Spinal cord (tissue), 10 donors: ENCODE measurements around the gene POT1. TPM values are rescaled to one million over a fixed set of nuclear protein-coding genes. Genes with fewer than 3 reads are reported as not detected.
A peak's percentile ranks its signal among the peaks of the same experiment; 100 is the strongest.
"Not testable (repeated sequence)": the region's sequence is repeated elsewhere in the genome, so short reads cannot be mapped to it uniquely, and the experiment has no call there.

Experiments used
- DNase-seq, 6 donors: peaks; one replicate each; pipeline versions ENCODE4 v3.0.0 to v3.0.0-alpha.2; 2013 to 2015; ENCODE audit warnings: low spot score in 6 of 6, low read depth in 4 of 6
- H3K27ac ChIP-seq: one replicate; pipeline ENCODE4 v1.5.1; 2013; ENCODE audit warnings: low read depth, low read length, control low read depth
- H3K27me3 ChIP-seq: one replicate; pipeline ENCODE4 v1.6.1; 2013; ENCODE audit warnings: low read length; ENCODE audit not compliant: control insufficient read depth, insufficient read depth
- H3K36me3 ChIP-seq: one replicate; pipeline ENCODE4 v1.6.1; 2013; ENCODE audit warnings: low read length; ENCODE audit not compliant: control insufficient read depth, insufficient read depth
- H3K4me1 ChIP-seq: one replicate; pipeline ENCODE4 v1.6.1; 2013; ENCODE audit warnings: low read length; ENCODE audit not compliant: control insufficient read depth, insufficient read depth
- H3K4me3 ChIP-seq: one replicate; pipeline ENCODE4 v1.5.1; 2013; ENCODE audit warnings: low read depth, low read length, control low read depth
- H3K9me3 ChIP-seq: one replicate; pipeline ENCODE4 v1.6.1; 2013; ENCODE audit warnings: low read length; ENCODE audit not compliant: control insufficient read depth, insufficient read depth
- WGBS: methylation state at CpG from one replicate; pipeline ENCODE4 v1.1.5; 2013; ENCODE audit warnings: missing lambda C conversion rate; ENCODE audit not compliant: insufficient coverage; 5-methylcytosine and 5-hydroxymethylcytosine counted together
- long read RNA-seq, 4 donors: transcript quantifications; one replicate each; lab custom pipeline, GENCODE V29; 2026
- polyA plus RNA-seq, 2 donors: library from polyadenylated mRNA; unstranded; fragments of 120-200 nt; gene quantifications; one replicate each; pipeline ENCODE4 v1.2.1, GENCODE V29; 2013; ENCODE audit not compliant: insufficient read length in 2 of 2
- total RNA-seq, 2 donors: library from RNA; depleted of rRNA in 1 of 2; stranded (reverse); fragments of 120-200 nt in 1 of 2; fragments of >200 nt in 1 of 2; gene quantifications; one replicate each; pipeline versions ENCODE4 v1.2.3 to v1.2.4, GENCODE V29; 2013 to 2014
- donor health status: healthy.

POT1 gene, protein sequence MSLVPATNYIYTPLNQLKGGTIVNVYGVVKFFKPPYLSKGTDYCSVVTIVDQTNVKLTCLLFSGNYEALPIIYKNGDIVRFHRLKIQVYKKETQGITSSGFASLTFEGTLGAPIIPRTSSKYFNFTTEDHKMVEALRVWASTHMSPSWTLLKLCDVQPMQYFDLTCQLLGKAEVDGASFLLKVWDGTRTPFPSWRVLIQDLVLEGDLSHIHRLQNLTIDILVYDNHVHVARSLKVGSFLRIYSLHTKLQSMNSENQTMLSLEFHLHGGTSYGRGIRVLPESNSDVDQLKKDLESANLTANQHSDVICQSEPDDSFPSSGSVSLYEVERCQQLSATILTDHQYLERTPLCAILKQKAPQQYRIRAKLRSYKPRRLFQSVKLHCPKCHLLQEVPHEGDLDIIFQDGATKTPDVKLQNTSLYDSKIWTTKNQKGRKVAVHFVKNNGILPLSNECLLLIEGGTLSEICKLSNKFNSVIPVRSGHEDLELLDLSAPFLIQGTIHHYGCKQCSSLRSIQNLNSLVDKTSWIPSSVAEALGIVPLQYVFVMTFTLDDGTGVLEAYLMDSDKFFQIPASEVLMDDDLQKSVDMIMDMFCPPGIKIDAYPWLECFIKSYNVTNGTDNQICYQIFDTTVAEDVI
- total RNA-seq (100 to 1,000 TPM in 1 of 2 donors, 10 to 100 TPM in 1; 46.5 to 103 TPM), polyA plus RNA-seq (10 to 100 TPM; 22.7 to 32.5 TPM)
- long read RNA-seq, donor 1, full-length matches to known transcripts: 2 of 2 reads
- long read RNA-seq, donor 1, partial matches to known transcripts: 0 of 2 reads
- long read RNA-seq, donor 1, other reads (novel, unspliced or antisense): 0 of 2 reads
- long read RNA-seq, donor 2: 0 reads
- long read RNA-seq, donor 3, partial matches to known transcripts: 0 of 1 reads
- long read RNA-seq, donor 3, other reads (novel, unspliced or antisense): 0 of 1 reads
- long read RNA-seq, donor 4, full-length matches to known transcripts: 4 of 4 reads
- long read RNA-seq, donor 4, partial matches to known transcripts: 0 of 4 reads
- long read RNA-seq, donor 4, other reads (novel, unspliced or antisense): 0 of 4 reads

DNA sequence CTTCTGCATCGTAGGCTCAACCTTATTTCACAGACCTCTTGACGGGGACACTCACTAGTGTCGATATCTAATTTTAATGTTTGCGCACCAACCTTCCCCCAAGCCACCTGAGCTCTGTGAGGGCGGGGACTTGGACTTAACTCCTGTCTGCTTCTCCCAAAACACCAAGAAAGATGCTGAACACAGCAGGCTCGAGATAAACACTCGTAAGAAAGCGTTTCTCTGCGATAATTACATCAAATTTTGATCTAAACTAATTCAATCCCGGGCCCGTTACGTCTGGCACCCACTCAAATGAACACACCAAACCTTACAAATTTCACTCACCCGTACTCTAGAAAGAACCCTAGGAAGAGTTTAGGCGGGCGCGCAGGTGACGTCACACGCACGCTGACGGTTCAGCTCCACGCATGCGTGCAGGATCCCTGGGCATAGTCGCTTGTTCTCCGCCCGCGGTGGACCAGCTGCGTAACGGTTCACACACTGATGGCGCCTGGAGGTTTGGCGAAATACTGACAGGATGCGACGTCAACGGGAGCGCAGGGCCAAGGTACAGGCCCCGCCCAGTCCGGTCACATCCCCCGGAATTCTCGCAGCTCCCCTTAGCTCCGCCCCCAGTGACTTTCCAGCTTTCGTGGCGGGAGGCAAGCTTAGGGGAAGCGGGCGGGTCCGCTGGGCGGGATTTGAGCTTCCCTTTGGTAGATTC is at the start of gene POT1:
Gene POT1 (minus strand): TSS at position 359 of the 706 bp plus-strand sequence. CDS start 32,652 bp downstream, outside the sequence.
- WGBS: under 1% methylated on average over 41 of the region's 45 CpGs
- Histone ChIP-seq H3K4me1 (no peaks in the 10 kb centered on the region), H3K27me3 (no peaks in the 10 kb centered on the region), H3K9me3 (no peaks in the 10 kb centered on the region), H3K36me3 (no peaks in the 10 kb centered on the region), H3K4me3 (peak within 1 kb of the TSS; percentile 76), H3K27ac (peak within 1 kb of the TSS; percentile 69)
- DNase-seq: peak; percentile 97 to 100 (median 98)

DNA sequence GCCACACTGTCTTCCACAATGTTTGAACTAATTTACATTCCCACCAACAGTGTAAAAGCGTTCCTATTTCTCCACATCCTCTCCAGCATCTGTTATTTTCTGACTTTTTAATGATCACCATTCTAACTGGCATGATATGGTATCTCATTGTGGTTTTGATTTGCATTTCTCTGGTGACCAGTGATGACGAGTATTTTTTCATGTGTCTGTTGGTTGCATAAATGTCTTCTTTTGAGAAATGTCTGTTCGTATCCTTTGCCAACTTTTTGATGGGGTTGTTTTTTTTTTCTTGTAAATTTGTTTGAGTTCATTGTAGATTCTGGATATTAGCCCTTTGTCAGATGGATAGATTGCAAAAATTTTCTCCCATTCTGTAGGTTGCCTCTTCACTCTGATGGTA is 45.5 kb upstream of the POT1 start:
- H3K27me3 ChIP-seq, H3K36me3 ChIP-seq, H3K9me3 ChIP-seq, H3K4me3 ChIP-seq, H3K4me1 ChIP-seq, H3K27ac ChIP-seq, DNase-seq: not testable (repeated sequence)
- whole genome bisulfite sequencing: no CpG with 5 or more reads among the region's 3 CpGs

DNA sequence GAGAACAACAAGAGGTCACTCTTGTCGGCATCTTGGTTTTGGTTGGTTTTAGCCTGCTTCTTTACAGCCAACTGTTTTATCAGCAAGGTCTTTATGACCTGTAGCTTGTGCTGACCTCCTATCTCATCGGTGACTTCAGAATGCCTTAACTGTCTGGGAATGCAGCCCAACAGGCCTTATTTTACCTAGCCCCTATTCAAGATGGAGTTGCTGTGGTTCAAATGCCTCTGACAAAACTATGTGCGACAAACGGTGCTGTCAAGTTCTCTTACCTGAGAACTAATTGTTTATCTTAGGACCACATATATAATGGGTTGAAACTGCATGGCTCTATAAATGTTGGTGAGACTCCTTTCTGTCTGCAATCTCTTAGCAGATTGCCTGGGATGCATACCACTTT is 35.9 kb upstream of the POT1 start:
- no peak overlapping the region for H3K27ac ChIP-seq
- WGBS: 81% methylated on average over 2 of the region's 4 CpGs
- H3K4me3 ChIP-seq: no peak overlapping the region
- no peaks in the 10 kb centered on the region for H3K4me1 ChIP-seq
- H3K27me3 ChIP-seq: no peaks in the 10 kb centered on the region
- H3K9me3 ChIP-seq: no peaks in the 10 kb centered on the region
- DNase-seq: no peak
- H3K36me3 ChIP-seq: no peaks in the 10 kb centered on the region

DNA sequence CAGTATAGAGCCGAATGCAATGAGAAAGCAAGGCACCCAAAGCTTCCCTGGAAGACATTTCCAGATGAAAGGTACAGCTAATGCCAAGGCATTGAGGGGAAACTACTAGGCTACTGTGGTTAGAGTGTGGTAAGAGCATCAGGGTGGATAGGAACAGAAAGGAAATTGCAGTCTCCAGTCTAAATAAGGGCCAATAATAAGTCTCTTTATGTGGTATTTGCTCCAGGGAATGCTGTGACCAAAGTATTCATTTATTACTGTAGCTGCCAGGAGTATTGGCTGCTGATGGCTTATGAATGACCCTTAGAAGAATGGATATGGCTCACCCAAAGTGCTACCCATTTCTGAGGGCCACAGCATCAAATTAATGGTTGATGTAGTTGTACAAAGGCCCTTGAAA is 30.1 kb upstream of the POT1 start:
- H3K4me3 ChIP-seq: no peak overlapping the region
- H3K4me1 ChIP-seq: no peaks in the 10 kb centered on the region
- no CpG with 5 or more reads among the region's 1 CpG for WGBS
- no peaks in the 10 kb centered on the region for H3K9me3 ChIP-seq
- H3K36me3 ChIP-seq: no peaks in the 10 kb centered on the region
- no peaks in the 10 kb centered on the region for H3K27me3 ChIP-seq
- DNase-seq: no peak
- no peak overlapping the region for H3K27ac ChIP-seq

DNA sequence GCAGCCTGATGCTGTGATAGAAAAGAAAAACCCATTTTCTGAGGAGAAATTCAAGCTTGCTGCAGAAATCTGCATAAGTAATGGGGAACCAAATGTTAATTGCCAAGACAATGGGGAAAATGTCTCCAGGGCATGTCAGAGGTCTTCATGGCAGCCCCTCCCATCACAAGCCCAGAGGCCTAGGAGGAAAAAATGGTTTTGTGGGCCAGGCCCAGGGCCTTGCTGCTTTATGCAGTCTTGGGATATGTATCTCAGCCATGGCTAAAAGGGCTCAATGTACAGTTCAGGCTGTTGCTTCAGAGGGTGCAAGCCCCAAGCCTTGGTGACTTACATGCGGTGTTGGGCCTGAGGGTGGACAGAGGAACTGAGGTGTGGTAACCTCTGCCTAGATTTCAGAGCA is 28.3 kb upstream of the POT1 start:
- not testable (repeated sequence) for H3K27me3 ChIP-seq, H3K4me1 ChIP-seq, H3K36me3 ChIP-seq, H3K27ac ChIP-seq, DNase-seq, H3K4me3 ChIP-seq, H3K9me3 ChIP-seq
- 92% methylated on average over 1 of the region's 1 CpG for WGBS

DNA sequence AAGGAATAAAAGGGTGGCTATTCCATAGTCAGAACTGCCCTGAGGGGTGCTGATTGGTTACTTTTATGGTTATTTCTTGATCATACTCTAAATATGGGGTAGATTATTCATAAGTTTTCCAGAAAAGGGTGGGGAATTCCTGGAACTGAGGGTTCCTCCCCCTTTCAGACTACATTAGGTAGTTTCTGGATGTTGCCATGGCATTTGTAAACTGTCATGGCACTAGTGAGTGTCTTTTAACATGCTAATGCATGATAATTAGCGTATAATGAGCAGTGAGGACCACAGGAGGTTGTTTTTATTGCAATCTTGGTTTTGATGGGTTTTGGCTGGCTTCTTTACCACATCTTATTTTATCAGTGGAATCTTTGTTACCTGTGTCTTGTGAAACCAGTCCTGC is 26.5 kb upstream of the POT1 start:
- Histone ChIP-seq H3K4me1 (no peaks in the 10 kb centered on the region), H3K27ac (no peak overlapping the region), H3K4me3 (no peak overlapping the region), H3K9me3 (no peaks in the 10 kb centered on the region), H3K27me3 (no peaks in the 10 kb centered on the region), H3K36me3 (no peaks in the 10 kb centered on the region)
- WGBS: no CpG with 5 or more reads among the region's 1 CpG
- DNase-seq: no peak

DNA sequence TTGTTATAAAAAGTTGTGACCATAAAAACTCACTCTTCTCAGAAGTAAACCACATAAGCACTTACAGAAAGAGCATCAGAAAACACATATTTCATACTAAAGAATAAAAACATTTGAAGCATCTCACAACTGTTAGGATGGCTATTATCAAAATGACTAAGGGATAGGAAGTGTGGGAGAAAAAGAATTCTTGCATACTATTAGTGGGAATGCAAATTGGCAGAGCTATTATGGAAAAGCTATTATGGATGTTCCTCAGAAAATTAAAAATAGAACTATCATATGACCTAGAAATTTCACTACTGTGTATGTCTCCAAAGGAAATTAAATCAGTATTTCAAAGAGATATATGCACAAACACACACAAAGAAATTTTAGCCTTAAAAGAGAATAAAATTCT is 25.2 kb upstream of the POT1 start:
- Histone ChIP-seq H3K4me3 (no peak overlapping the region), H3K36me3 (no peaks in the 10 kb centered on the region), H3K27me3 (no peaks in the 10 kb centered on the region), H3K4me1 (no peaks in the 10 kb centered on the region), H3K27ac (no peak overlapping the region), H3K9me3 (no peaks in the 10 kb centered on the region)
- DNase-seq: no peak

DNA sequence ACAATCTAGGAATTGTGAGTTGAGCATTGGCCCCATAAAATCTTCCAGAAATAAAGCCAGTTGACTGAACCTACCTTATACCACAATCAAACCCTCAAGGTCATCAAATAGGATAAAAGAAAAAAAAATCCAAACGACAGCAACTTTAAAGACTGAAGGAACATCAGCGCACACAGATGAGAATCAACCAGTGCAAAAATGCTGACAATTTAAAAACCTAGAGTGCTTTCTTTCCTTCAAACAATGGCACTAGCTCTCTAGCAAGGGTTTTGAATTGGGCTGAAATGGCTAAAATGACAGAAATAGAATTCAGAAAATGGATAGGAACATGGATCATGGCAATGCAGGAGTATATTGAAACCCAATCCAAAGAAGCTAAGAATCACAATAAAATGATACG is 16.1 kb upstream of the POT1 start:
- Histone ChIP-seq H3K9me3 (no peaks in the 10 kb centered on the region), H3K27me3 (no peaks in the 10 kb centered on the region), H3K36me3 (no peaks in the 10 kb centered on the region), H3K27ac (no peak overlapping the region), H3K4me1 (no peaks in the 10 kb centered on the region), H3K4me3 (no peak overlapping the region)
- no peak for DNase-seq
- WGBS: no CpG with 5 or more reads among the region's 3 CpGs

DNA sequence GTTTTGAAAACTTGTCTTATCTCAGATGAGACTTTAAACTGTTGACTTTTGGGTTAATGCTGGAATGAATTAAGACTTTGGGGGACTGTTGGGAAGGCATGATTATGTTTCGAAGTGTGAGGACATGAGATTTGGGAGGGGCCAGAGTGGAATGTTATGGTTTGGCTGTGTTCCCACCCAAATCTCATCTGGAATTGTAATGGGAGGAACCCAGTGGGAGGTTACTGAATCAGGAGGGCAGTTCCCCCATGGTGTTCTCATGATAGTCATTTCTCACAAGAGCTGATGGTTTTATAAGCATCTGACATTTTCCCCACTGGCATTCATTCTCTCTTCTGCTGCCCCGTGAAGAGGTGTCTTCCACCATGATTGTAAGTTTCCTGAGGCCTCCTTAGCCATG is 13.8 kb upstream of the POT1 start:
- no peak for DNase-seq
- 100% methylated on average over 2 of the region's 2 CpGs for WGBS

More for the DNA sequence above, 13.8 kb upstream of the POT1 start:
- H3K27me3 ChIP-seq: no peaks in the 10 kb centered on the region
- no peaks in the 10 kb centered on the region for H3K4me1 ChIP-seq
- no peaks in the 10 kb centered on the region for H3K9me3 ChIP-seq
- no peak overlapping the region for H3K27ac ChIP-seq
- H3K4me3 ChIP-seq: no peak overlapping the region
- no peaks in the 10 kb centered on the region for H3K36me3 ChIP-seq
